HG03103 (cell line): ENCODE data around the gene CBX5.
"Not testable (repeated sequence)": the region's sequence is repeated elsewhere in the genome, so short reads cannot be mapped to it uniquely, and the experiment has no call there.

Source experiments
- ATAC-seq: cut with Tn5 transposase; IDR thresholded peaks from one replicate; pipeline ENCODE4 v1.9.1; 2021; ENCODE audit warnings: low read depth; ENCODE audit not compliant: unreplicated experiment

CBX5 gene

GRCh38 chr12:54204316-54204715 lies 75.6 kb downstream of the CBX5 start:
- no peak for ATAC-seq

GRCh38 chr12:54201001-54201794 lies 78.7 kb downstream of the CBX5 start:
- ATAC-seq = no peak

GRCh38 chr12:54200412-54200811 lies 79.5 kb downstream of the CBX5 start:
- no peak for ATAC-seq

GRCh38 chr12:54199917-54200316 lies 80.0 kb downstream of the CBX5 start:
- ATAC-seq = no peak

- ATAC-seq = no peak
These were observed 80.9 kb downstream of the CBX5 start for GRCh38 chr12:54199034-54199433.

- ATAC-seq = no peak
These were observed 82.5 kb downstream of the CBX5 start for GRCh38 chr12:54197431-54197909.

- ATAC-seq = no peak
These were observed 82.9 kb downstream of the CBX5 start for GRCh38 chr12:54197010-54197409.

GRCh38 chr12:54196396-54196795 lies 83.5 kb downstream of the CBX5 start:
- ATAC-seq = no peak

GRCh38 chr12:54195737-54196347 lies 84.1 kb downstream of the CBX5 start:
- no peak for ATAC-seq

GRCh38 chr12:54195080-54195736 lies 84.7 kb downstream of the CBX5 start:
- ATAC-seq = no peak

GRCh38 chr12:54194611-54195010 lies 85.3 kb downstream of the CBX5 start:
- ATAC-seq = not testable (repeated sequence)

- no peak for ATAC-seq
These were observed 86.5 kb downstream of the CBX5 start for GRCh38 chr12:54193434-54193833.

- no peak for ATAC-seq
These were observed 88.3 kb downstream of the CBX5 start for GRCh38 chr12:54191550-54192022.

- ATAC-seq = no peak
These were observed 88.8 kb downstream of the CBX5 start for GRCh38 chr12:54191126-54191525.

- ATAC-seq = no peak
These were observed 90.8 kb downstream of the CBX5 start for GRCh38 chr12:54189198-54189539.

- ATAC-seq = no peak
These were observed 92.8 kb downstream of the CBX5 start for GRCh38 chr12:54187075-54187474.

- no peak for ATAC-seq
These were observed 94.0 kb downstream of the CBX5 start for GRCh38 chr12:54185919-54186318.

- ATAC-seq = not testable (repeated sequence)
These were observed 94.6 kb downstream of the CBX5 start for GRCh38 chr12:54185297-54185696.

- ATAC-seq = no peak
These were observed 95.7 kb downstream of the CBX5 start for GRCh38 chr12:54184024-54184805.

GRCh38 chr12:54182981-54183380 lies 96.9 kb downstream of the CBX5 start:
- ATAC-seq = no peak

- ATAC-seq = no peak
These were observed 97.8 kb downstream of the CBX5 start for GRCh38 chr12:54182086-54182485.
